HCT116 (cell line): ENCODE results near the gene EN2. TPM values are rescaled to one million over a fixed set of nuclear protein-coding genes. Genes with fewer than 3 reads are reported as not detected.

ENCODE experiments used
- ATAC-seq: fragments of 200-7000 bp; cut with Tn5 transposase; 2 replicates; pipeline ENCODE4 v1.9.1; 2020; ENCODE audit warnings: mild to moderate bottlenecking, moderate library complexity
- BruUV-seq: library from RNA; stranded (reverse); fragments of 400-500 nt; replicated peaks from 2 replicates; lab custom pipeline; 2021; lab: Mats Ljungman, UMichigan
- CTCF ChIA-PET: fragments of 300-600 bp; sonication (Branson Sonifier 250); formaldehyde crosslinking; loops from one replicate; lab custom pipeline; 2021; ENCODE audit warnings: antibody characterized with exemption; lab: Charles Lee
- POLR2A ChIA-PET: fragments of 300-600, 350-600 bp; sonication (Branson Sonifier 250); formaldehyde crosslinking; loops from one replicate; lab custom pipeline; 2021; ENCODE audit warnings: antibody characterized with exemption; lab: Charles Lee
- RAD21 ChIA-PET, 2 experiments: fragments of 300-600 bp; sonication (Branson Sonifier 250); formaldehyde crosslinking; loops; one replicate each; lab custom pipeline; 2023; ENCODE audit warnings: low total read pairs in 2 of 2; ENCODE audit not compliant: uncharacterized antibody in 2 of 2, unreplicated experiment in 2 of 2, low non-redundant PET in 1 of 2; lab: Charles Lee
- DNase-seq: peaks from one replicate; pipeline ENCODE4 v3.0.0-alpha.2; 2010; ENCODE audit warnings: low read depth, low spot score
- H2AFZ ChIP-seq: fragments of 200-600 bp; shearing (Covaris generic), sonication (generic); 2 replicates; pipeline ENCODE4 v1.6.1; 2017; ENCODE audit warnings: low read depth, mixed run types, mixed read lengths, antibody characterized with exemption, low read length; ENCODE audit not compliant: poor library complexity, severe bottlenecking
- H3K27ac ChIP-seq: 2 replicates; pipeline ENCODE4 v1.5.1; 2012; ENCODE audit warnings: low read depth, low read length
- H3K27me3 ChIP-seq: fragments of 200-600 bp; sonication (generic); 2 replicates; pipeline ENCODE4 v1.6.1; 2016; ENCODE audit warnings: mixed run types, low read length, mixed read lengths; ENCODE audit not compliant: insufficient read depth
- H3K36me3 ChIP-seq, 2 experiments: fragments of 200-500 bp in 1 of 2; fragments of 200-600 bp in 1 of 2; sonication (Bioruptor generic) in 1 of 2; sonication (generic) in 1 of 2; 2 replicates each; pipeline versions ENCODE4 v1.5.1 to v1.6.1; 2014 to 2016; ENCODE audit warnings: low read length in 2 of 2, inconsistent platforms in 1 of 2, mixed read lengths in 1 of 2, mixed run types in 1 of 2; ENCODE audit not compliant: insufficient read depth in 2 of 2, control insufficient read depth in 1 of 2
- H3K4me1 ChIP-seq, 2 experiments: fragments of 200-600 bp in 1 of 2; sonication (generic) in 1 of 2; 2 replicates each; pipeline versions ENCODE4 v1.5.1 to v1.6.1; 2012 to 2017; ENCODE audit warnings: low read length in 2 of 2, inconsistent platforms in 1 of 2, mild to moderate bottlenecking in 1 of 2, mixed read lengths in 1 of 2, mixed run types in 1 of 2, moderate library complexity in 1 of 2; ENCODE audit not compliant: insufficient read depth in 2 of 2, control insufficient read depth in 1 of 2
- H3K4me2 ChIP-seq: fragments of 200-600 bp; sonication (generic); 2 replicates; pipeline ENCODE4 v1.6.1; 2017; ENCODE audit warnings: mixed run types, low read length, mixed read lengths
- H3K4me3 ChIP-seq, 2 experiments: fragments of 200-600 bp in 1 of 2; sonication (generic) in 1 of 2; replicated peaks in 1 of 2; 2 replicates each; pipeline ENCODE4 v1.5.1; 2011 to 2016; ENCODE audit warnings: low read length in 2 of 2, control low read depth in 1 of 2, low read depth in 1 of 2, mild to moderate bottlenecking in 1 of 2, mixed read lengths in 1 of 2, mixed run types in 1 of 2
- H3K79me2 ChIP-seq: fragments of 200-600 bp; sonication (generic); 2 replicates; pipeline ENCODE4 v1.6.1; 2017; ENCODE audit warnings: mild to moderate bottlenecking, mixed run types, low read length, moderate library complexity, mixed read lengths; ENCODE audit not compliant: insufficient read depth
- H3K9ac ChIP-seq: fragments of 200-600 bp; sonication (generic); 2 replicates; pipeline ENCODE4 v1.6.1; 2016; ENCODE audit warnings: low read length, mixed read lengths
- H3K9me2 ChIP-seq: fragments of 200-600 bp; sonication (generic), shearing (Covaris generic); 2 replicates; pipeline ENCODE4 v1.6.1; 2017; ENCODE audit warnings: mixed run types, mild to moderate bottlenecking, moderate library complexity; ENCODE audit not compliant: insufficient read depth
- H3K9me3 ChIP-seq, 2 experiments: fragments of 200-500 bp in 1 of 2; fragments of 200-600 bp in 1 of 2; sonication (Bioruptor generic) in 1 of 2; sonication (generic) in 1 of 2; 2 replicates each; pipeline ENCODE4 v1.6.1; 2014 to 2017; ENCODE audit warnings: low read length in 2 of 2, mixed read lengths in 2 of 2, inconsistent platforms in 1 of 2, low read depth in 1 of 2, mild to moderate bottlenecking in 1 of 2, mixed run types in 1 of 2, moderate library complexity in 1 of 2; ENCODE audit not compliant: control insufficient read depth in 1 of 2, insufficient read depth in 1 of 2
- H4K20me1 ChIP-seq: fragments of 200-600 bp; sonication (generic), shearing (Covaris generic); 2 replicates; pipeline ENCODE4 v1.6.1; 2017; ENCODE audit warnings: mixed run types, mild to moderate bottlenecking, moderate library complexity; ENCODE audit not compliant: insufficient read depth
- CBX3 ChIP-seq: IDR thresholded peaks from 2 replicates; pipeline ENCODE4 v1.6.1; 2012; ENCODE audit warnings: low read depth
- EZH2phosphoT487 ChIP-seq: fragments of 200-600 bp; IDR thresholded peaks from 2 replicates; pipeline ENCODE4 v1.6.1; 2018; ENCODE audit warnings: antibody characterized with exemption, borderline replicate concordance
- FOSL1 ChIP-seq: IDR thresholded peaks from 2 replicates; pipeline ENCODE4 v1.6.1; 2012; ENCODE audit warnings: low read depth
- REST ChIP-seq: IDR thresholded peaks from 2 replicates; pipeline ENCODE4 v1.6.1; 2012; ENCODE audit warnings: low read depth
- intact Hi-C: fragments of 100-400 bp; cut with micrococcal nuclease; formaldehyde crosslinking; loops from 2 replicates; pipeline ENCODE4 v1.10.0; 2022
- total RNA-seq: library from RNA; stranded (reverse); gene quantifications from one replicate; pipeline ENCODE4 v1.2.1, GENCODE V29; 2021; ENCODE audit not compliant: unreplicated experiment

EN2 gene
- total RNA-seq, 1 experiment from 2014 or later: 0.32 TPM

DNA sequence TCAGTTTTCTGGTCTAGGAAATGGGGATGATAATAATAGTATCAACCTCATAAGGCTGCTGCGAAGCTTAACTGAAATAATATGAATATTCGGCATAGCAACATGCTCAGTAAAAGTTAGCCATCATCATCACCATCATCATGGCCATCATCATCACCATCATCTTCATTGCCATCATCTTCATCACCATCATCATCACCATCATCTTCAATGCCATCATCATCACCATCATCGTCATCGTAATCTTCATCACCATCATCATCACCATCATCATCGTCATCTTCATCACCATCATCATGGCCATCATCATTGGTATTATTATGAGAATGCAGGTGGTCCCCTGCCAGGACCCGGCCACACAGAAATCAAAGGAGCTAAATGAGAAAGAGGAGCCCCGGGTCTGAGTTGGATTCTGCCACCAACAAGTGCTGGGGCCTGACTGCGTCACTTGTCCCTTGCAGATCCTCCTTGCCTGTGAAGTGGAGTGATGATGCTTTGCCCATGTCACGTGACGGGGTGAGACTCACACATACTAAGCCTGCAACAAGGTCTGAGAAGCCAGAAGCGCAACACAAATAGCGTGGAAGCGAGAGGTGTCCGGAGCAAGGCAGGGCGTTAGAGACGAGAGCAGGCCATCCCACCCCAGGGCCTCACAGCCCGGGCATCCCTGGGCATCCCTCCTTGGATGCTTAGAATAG is 46.1 kb upstream of the EN2 start:
- no peak for TF ChIP-seq CBX3
- TF ChIP-seq FOSL1: no peak
- TF ChIP-seq EZH2phosphoT487: no peak
- TF ChIP-seq REST: no peak
- Histone ChIP-seq H4K20me1 (no peaks in the 10 kb centered on the region), H3K36me3 (no peaks in the 10 kb centered on the region), H3K27me3 (no peaks in the 10 kb centered on the region), H2AFZ (no peak overlapping the region), H3K79me2 (no peaks in the 10 kb centered on the region), H3K9me3 (no peaks in the 10 kb centered on the region), H3K4me3 (no peak overlapping the region), H3K4me1 (peaks cover 0 to 5% of the 10 kb centered on the region in 2 experiments; a peak in 1 of 4 replicates), H3K4me2 (peak overlapping the region; percentile 59), H3K9me2 (no peaks in the 10 kb centered on the region), H3K27ac (no peak overlapping the region), H3K9ac (no peak overlapping the region)
- no peak for DNase-seq
- no peak for ATAC-seq
- BruUV-seq: no TSS peak
- ChIA-PET POLR2A (no interaction called here), CTCF (no interaction called here), RAD21 (no interaction called here)
- intact Hi-C loops: loop anchor here (1.0 to 10.0 kb wide), 2 partner anchors 123 to 356 kb away; no protein-coding TSS in a partner anchor
